ENCODE measurements around the gene RDX.

DNA sequence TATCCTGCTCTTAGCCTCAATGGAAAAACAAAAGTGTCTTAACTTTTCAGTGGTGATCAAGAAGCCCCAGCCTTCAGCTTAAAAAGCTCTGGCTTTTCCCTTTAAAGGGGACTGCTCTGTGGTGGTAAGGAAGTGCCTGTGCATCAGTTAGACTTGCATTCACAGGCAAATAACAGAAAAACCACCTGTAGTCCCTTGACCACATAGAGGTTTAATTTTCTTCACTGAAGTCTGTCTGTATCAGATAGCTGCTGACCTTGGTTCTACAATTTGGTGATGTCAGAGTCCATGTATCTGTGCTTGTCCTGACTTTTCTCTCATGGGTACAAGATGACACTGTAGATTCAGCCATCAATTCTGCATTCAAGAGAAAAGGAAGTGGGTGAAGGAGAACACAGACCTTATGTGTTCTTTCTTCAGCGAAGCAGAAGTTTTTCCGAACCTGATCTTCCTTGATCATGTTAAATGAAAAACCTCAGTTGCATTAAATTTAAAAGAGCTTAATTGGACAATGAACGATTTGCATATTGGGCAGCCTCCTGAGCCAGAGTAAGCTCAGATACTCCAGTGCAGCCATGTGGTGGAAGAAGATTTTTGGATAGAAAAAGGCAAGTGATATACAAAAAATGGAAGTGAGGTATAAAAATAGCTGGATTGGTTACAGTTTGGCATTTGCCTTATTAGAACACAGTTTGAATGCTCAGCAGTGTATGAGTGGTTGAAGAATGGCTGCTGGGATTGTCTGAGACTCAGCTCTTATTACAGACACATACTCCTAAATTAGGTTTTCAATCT is 43.2 kb upstream of the RDX start:
- TF ChIP-seq IKZF4 (CRISPR knock-in tag; IDR thresholded peaks at IDR 0.05; ENCODE audit: borderline replicate concordance, low read depth, not compliant biosample characterization) (no peak), MTA3 (CRISPR knock-in tag; IDR thresholded peaks at IDR 0.05) (no peak), KDM6A (CRISPR knock-in tag; IDR thresholded peaks at IDR 0.05; ENCODE audit: low read depth) (no peak)

Data from HepG2 (cell line).